ENCODE results near the gene STEAP4.
"Not testable (repeated sequence)": the region's sequence is repeated elsewhere in the genome, so short reads cannot be mapped to it uniquely, and the experiment has no call there.

Gene STEAP4

DNA sequence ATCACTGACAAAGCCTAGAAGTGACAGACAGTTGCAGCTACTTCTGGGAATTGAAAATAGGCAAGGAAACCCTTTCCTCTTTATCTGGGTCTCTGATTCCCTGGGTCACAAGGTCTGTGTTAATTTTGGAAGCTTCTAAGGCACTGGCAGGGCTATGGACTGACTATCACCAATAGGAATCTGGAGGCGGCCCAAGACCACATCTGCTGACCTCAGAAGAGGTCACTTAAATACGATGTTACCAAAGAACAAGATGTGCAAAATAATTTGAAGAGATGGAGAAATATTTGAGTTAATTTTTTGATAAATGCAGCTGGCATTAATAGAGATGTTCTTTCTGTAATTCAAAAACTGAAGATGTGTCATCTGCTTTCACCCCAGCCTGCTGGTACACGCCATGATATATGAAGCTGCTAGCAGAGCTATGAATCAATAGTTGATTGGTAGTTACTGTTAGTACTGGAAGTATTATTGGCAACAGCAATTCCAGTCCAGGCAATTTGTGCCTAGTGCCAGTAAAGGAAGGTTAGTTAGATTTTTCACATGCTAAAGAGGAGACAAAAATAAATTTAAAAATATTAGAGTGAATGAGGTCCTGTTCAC is 5.5 kb upstream of the STEAP4 start:
- DNase-seq (ENCODE audit: low spot score) = no peak

DNA sequence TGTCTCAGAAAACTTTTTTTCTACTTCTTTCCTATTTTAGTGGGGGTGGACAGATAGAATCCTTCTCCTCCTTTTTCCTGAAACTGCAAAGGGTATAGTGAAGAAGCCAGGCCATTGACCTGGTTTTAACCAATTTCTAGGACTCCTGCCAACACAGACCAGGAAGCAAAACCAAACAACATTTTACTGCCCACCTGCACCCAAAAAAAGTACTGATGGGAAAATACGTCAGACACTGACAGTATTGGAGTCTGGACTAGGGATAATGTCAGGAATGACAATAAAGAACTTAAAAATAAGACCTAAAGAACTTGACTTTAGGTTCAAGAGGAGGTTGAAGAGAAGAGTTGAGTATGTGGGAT is 5.0 kb upstream of the STEAP4 start:
- DNase-seq (ENCODE audit: low spot score) = no peak

DNA sequence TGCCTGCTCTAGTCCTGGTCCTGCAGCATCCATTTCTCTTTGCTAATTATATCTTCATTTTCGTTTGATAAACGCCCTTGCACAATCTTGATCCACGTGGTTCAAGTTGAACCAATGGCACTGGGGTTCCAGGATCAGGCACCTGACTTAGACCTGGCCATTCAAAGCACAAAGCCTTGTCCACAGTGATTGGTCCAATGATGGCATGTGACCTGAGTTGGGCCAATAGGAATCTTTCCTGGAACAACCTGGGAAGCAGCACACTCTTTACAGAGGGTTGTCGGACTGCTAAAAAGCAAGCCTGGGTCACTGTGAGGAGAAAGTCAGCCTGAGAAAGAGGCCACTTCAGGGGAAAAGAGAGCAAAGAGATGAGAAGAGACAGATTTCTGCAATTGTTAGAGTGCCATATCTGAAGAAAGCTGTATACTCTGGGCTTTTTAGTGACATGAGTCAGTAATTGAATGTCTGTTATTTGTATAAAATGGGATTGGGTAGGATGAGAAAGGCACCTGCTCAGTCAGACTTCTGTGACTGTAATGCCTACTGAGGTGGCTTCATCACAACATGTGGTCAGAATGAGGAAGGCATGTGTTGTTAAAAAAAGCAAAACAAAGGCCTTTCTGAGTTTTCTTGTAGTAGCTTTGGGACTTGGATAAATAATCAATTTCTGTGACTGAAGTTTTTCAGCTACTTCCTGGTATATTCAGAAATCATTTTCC is 4.4 kb upstream of the STEAP4 start:
- no peak for DNase-seq (ENCODE audit: low spot score)

- no peak for DNase-seq (ENCODE audit: low spot score)
Observed at GRCh38 chr7:88309819-88310218, 3.1 kb upstream of the STEAP4 start.

DNA sequence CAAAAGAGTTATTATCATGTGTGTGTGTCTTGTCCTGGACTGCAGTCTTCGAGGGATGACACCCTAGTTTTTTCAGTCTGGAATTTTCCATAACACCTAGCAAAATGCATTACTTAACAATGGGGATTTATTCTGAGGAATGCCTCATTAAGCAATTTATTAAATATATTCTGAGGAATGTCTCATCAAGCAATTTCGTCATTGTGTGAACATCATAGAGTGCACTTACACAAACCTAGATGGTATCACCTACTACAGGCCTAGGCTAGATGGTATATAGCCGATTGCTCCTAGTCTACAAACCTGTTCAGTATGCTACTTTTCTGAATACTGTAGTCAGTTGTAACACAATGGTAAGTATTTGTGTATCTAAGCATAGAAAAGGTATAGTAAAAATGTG is 1.1 kb upstream of the STEAP4 start:
- no peak for DNase-seq (ENCODE audit: low spot score)

- no peak for DNase-seq (ENCODE audit: low spot score)
Observed at GRCh38 chr7:88307412-88307811, 718 bp upstream of the STEAP4 start.

DNA sequence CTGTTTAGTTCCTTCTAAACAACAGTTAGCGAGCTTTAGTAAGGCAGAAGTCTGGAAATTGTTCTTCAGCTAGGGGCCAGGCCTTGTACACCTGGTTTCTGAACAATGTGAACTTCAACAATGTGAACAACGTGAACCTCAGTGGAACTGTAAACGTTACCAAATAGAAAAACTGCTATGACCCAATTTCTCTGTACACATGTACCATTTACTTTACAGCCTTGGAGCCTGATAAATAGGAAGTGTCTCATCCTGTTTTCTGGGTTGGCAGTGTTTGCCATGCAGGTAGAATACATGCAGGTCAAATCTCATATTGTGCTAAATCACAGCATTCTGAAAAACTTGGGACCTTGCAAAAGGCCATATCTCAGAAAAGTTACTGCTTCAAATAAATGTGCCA is 1.6 kb downstream of the STEAP4 start:
- no peak for DNase-seq (ENCODE audit: low spot score)

GRCh38 chr7:88302486-88302885 is 4.2 kb downstream of the STEAP4 start:
- no peak for DNase-seq (ENCODE audit: low spot score)

DNA sequence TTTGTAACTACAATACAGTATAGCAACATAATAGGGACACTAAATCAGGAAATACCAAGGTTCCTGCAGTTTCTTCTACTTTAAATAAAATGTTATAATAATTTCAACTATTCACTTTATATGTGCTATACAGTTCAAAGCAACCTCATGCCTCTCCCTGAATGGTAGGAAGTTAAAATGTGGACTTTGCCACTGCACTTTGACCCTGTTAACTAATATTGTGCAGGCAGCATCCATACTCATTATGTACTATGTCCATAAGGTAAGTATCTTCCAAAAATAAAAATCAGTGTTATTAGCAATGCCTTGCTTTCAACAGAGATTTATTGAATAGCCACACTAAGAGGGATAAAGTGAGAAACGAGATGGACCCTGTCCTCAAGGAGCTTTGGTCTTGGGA is 4.8 kb downstream of the STEAP4 start:
- no peak for DNase-seq (ENCODE audit: low spot score)

DNA sequence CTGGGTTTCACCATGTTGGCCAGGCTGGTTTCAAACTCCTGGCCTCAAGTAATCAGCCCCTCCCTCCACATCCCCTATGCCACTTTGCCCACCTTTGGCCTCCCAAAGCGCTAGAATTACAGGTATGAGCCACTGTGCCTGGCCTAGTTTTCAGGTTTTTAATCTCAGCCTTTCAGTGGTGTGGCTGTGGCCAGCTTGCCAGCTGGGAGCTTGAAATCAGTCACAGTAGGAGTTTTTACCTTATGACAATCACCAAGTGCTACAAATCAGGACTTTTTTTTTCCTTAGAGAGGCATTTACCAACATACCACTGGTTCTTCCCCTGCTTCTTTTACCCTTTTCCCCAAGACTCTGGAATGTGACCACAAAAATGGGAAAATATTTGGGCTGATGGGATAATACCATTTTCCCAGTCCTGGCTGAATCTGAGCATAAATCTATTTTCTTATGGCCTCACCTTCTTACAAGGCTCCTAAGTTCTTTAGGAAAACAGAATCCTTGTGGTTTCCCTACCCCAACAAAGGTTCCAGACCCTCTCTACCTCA is 6.2 kb downstream of the STEAP4 start:
- DNase-seq (ENCODE audit: low spot score) = no peak

DNA sequence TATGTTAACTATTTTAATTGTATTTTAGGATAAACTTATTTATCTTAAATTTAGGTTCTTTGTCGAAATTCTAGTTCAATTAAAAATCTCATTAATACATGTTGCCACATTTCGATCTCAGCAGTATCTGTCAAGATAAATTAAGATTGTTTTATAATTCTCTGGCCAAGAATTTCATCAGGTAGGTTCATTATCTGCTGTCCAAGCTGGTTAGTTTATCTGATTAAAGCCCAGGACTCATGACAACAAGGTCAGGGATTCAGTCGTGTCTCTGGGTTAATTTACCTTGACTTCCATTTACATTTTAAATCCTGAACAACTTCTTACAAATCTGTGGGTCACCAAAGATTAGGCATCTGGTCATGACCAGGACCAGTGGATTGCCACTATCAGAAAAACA is 7.6 kb downstream of the STEAP4 start:
- no peak for DNase-seq (ENCODE audit: low spot score)

DNA sequence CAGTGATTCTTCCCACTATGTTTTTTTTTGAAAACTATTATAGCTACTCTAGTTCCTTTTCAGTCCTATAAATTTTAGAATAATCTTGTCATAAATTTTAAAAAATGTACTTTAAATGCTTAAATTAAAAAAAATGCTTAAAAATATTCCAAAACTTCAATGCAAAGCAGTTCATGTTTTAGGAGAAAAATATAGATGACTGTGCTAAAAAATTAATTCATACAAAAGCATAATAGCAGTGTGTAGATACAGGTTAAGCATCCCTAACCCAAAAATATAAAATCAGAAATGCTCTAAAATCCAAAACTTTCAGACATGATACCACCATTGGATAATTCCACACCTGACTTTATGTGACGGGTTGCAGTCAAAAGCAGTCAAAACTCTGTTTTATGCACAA is 12.8 kb downstream of the STEAP4 start:
- no peak for DNase-seq (ENCODE audit: low spot score)

DNA sequence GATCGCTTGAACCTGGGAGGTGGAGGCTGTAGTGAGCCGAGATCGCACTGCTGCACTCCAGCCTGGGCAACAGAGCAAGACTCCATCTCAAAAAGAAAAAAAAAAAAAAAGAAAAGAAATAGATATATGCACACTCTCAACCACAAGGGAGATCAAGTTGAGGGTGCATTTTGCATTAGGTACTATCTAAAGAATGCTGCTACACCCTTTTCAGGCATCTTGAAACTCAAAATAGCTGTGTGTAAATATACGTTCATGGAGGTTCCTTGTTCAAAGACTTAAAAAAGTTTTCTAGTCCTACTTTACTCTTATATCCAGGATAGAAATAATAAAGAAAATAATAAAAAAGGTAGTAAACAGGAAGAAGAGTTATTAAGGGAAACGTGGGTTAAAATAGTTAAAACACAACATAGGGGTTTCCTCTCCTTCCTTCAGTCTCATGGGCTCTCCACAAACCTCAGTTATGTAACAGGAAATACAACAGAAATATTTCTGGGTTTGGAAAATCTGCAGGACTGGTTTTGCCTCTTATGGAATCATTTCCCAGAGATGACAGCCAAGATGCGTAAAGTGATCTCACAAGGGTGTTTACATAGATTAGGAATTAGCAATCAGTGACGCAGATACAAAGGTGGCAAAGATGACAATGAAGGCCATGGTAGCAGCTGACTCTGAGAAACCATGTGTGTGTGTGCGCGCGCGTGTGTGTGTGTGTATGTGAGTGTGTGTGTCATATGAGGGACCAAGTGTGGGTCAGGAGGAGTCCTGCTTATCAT is 15.1 kb downstream of the STEAP4 start:
- no peak for DNase-seq (ENCODE audit: low spot score)

GRCh38 chr7:88290491-88290890 is 16.2 kb downstream of the STEAP4 start:
- no peak for DNase-seq (ENCODE audit: low spot score)

DNA sequence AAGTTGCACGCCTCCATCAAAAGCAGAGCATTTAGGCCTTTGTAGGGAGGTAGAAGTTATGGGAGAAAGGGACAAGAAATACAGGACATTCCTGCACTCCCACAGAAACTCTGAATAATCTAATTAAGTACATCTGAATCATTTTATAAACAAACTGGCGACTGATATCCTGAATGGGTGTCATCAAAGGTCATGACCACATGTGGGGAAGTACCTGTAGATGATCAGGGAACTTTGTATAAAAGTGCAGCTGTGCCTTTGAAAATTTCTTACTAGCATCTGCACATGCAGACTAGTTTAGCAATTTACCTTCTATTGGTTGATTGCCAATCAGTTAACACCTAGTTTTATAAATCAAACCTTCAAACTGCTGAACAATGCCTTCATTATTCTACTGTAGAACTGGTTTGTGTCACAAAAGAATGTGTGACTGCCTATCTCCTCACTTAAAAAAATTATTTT is 17.1 kb downstream of the STEAP4 start:
- no peak for DNase-seq (ENCODE audit: low spot score)

- DNase-seq (ENCODE audit: low spot score) = no peak
Observed at GRCh38 chr7:88281749-88282148, 24.9 kb downstream of the STEAP4 start.

DNA sequence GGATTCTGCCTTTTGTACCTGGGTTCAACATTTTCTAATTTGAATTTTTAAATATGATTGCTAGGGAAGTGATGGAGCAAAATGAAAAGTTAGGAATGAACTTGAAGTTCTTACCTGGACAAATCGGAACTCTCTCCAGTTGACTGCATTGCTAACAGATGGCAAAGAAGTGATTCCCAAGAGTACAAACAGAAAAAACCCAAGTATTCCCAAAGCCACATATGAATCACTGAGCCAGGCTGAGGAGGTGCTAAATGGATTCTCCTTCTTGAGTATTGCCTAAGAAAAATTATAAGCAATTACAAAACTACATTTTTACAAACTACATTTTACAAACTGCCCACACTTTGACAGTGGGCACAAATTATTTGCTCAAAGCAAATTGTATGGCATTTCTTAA is 25.9 kb downstream of the STEAP4 start:
- DNase-seq (ENCODE audit: low spot score) = no peak

DNA sequence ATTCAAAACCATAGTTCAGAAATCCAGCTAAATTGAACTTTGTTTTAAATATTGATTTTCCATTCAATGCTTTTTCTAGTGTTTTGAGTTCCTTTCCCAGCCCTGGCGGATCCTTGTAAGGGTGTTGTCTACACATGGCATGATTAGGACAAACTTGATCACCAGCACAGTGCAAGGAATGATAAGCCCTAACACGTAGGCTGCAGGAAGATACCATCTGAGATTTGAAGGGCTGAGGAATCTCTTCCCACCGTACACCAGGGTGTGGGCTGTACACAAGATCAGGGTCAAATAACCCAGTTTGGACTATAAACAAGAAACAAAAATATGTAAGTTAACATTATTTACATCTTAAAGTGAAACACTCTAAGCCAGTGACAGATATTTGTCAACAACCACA is 27.4 kb downstream of the STEAP4 start:
- no peak for DNase-seq (ENCODE audit: low spot score)

DNA sequence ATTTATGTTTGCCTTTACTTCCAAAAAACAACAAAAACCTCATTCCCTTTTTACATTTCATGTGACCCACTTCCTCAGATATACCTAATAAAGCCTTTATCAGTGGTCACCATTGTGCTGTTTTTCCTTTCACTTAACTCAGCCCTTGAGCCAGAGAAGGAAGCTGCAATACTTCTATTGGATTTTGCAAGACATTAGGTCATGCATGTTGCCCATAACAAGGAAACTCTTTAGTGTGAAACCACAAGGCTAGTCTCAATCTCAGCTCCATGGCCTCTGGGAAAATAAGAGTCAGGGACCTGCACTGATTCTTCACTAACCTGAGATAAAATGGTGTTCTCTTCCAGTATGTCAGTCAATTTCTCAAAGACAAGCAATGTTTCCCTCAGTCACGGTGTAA is 27.8 kb downstream of the STEAP4 start:
- peak; percentile 37 for DNase-seq (ENCODE audit: low spot score)

DNA sequence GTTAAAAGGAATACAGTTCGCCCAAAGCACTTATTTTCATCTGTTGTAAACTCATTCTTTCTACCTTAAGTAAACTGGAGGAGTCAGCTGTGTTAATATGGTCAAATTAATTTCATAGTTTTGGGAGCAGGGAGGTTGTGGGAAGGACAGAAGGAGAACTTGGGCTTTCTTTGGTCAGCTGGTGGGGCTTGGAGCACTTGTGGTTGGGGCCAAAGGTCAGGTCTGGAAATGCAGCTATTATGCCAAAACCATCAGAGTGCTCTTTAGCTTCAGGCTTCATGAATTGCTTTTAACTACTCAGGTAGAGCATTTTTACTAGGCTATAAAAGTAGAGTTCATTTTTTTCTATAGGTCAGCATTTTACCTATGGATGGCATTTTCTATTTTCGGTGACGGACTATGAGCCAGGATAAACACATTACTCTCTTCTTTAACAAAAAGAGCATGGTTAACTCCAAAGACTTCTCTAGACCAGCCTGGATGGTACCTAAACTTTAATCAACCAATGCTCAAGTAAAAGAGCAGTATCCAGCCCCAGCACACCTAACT is 30.0 kb downstream of the STEAP4 start:
- no peak for DNase-seq (ENCODE audit: low spot score)

DNA sequence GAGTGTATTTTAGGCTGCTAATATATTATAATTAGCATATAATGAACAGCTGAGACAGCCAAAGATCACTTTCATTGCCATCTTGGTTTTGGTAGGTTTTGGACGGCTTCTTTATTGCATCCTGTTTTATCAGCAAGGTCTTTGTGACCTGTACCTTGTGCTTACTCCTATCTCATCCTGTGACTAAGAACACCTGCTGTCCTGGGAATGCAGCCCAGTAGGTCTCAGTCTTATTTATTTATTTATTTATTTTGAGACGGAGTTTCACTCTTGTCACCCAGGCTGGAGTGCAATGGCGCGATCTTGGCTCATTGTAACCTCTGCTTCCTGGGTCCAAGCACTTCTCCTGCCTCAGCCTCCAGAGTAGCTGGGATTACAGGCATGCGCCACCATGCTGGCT is 31.8 kb downstream of the STEAP4 start:
- DNase-seq (ENCODE audit: low spot score) = not testable (repeated sequence)

GRCh38 chr7:88269586-88269985 is 37.1 kb downstream of the STEAP4 start:
- no peak for DNase-seq (ENCODE audit: low spot score)

- no peak for DNase-seq (ENCODE audit: low spot score)
Observed at GRCh38 chr7:88268858-88269257, 37.8 kb downstream of the STEAP4 start.

All from pons (tissue), 1 donor.